GM23248 (cell line): ENCODE data around the gene OGN. TPM values are rescaled to one million over a fixed set of nuclear protein-coding genes. Genes with fewer than 3 reads are reported as not detected.
A peak's percentile ranks its signal among the peaks of the same experiment; 100 is the strongest.

ENCODE experiments used
- DNase-seq: peaks from one replicate; pipeline ENCODE4 v3.0.0-alpha.2; 2015
- H2AFZ ChIP-seq: fragments of 200-600 bp; sonication (generic); 2 replicates; pipeline ENCODE4 v1.6.1; 2016; ENCODE audit warnings: antibody characterized with exemption
- H3F3A ChIP-seq: fragments of 200-600 bp; sonication (generic); 2 replicates; pipeline ENCODE4 v1.6.1; 2016; ENCODE audit warnings: mild to moderate bottlenecking, antibody characterized with exemption, mixed run types; ENCODE audit not compliant: insufficient read depth
- H3K27ac ChIP-seq: fragments of 200-600 bp; sonication (generic); 2 replicates; pipeline ENCODE4 v1.5.1; 2016; ENCODE audit warnings: mild to moderate bottlenecking
- H3K27me3 ChIP-seq: fragments of 200-600 bp; sonication (generic); replicated peaks from 2 replicates; pipeline ENCODE4 v1.6.1; 2016; ENCODE audit warnings: mild to moderate bottlenecking; ENCODE audit not compliant: insufficient read depth
- H3K36me3 ChIP-seq: fragments of 200-600 bp; sonication (generic); 2 replicates; pipeline ENCODE4 v1.6.1; 2016; ENCODE audit warnings: low read depth, mild to moderate bottlenecking
- H3K4me1 ChIP-seq: fragments of 200-600 bp; sonication (generic); 2 replicates; pipeline ENCODE4 v1.6.1; 2016; ENCODE audit warnings: mild to moderate bottlenecking; ENCODE audit not compliant: insufficient read depth
- H3K4me2 ChIP-seq: fragments of 200-600 bp; sonication (generic); one replicate; pipeline ENCODE4 v1.6.1; 2016; ENCODE audit warnings: mild to moderate bottlenecking; ENCODE audit not compliant: unreplicated experiment
- H3K4me3 ChIP-seq: fragments of 200-600 bp; sonication (generic); 2 replicates; pipeline ENCODE4 v1.5.1; 2016; ENCODE audit warnings: mild to moderate bottlenecking
- H3K79me2 ChIP-seq: fragments of 200-600 bp; sonication (generic); 2 replicates; pipeline ENCODE4 v1.6.1; 2016; ENCODE audit warnings: mild to moderate bottlenecking; ENCODE audit not compliant: insufficient read depth
- H3K9ac ChIP-seq: fragments of 200-600 bp; sonication (generic); 2 replicates; pipeline ENCODE4 v1.6.1; 2016; ENCODE audit warnings: mild to moderate bottlenecking
- H3K9me2 ChIP-seq: fragments of 200-600 bp; sonication (generic); 2 replicates; pipeline ENCODE4 v1.6.1; 2016; ENCODE audit warnings: mixed run types, mild to moderate bottlenecking, moderate library complexity; ENCODE audit not compliant: insufficient read depth
- H3K9me3 ChIP-seq: fragments of 200-600 bp; sonication (generic); one replicate; pipeline ENCODE4 v1.6.1; 2017; ENCODE audit warnings: low read depth
- H4K20me1 ChIP-seq: fragments of 200-600 bp; sonication (generic); 2 replicates; pipeline ENCODE4 v1.6.0; 2016; ENCODE audit not compliant: insufficient read depth
- EZH2 ChIP-seq: fragments of 200-600 bp; sonication (generic); IDR thresholded peaks from 2 replicates; pipeline ENCODE4 v1.6.1; 2018; ENCODE audit warnings: antibody characterized with exemption, mild to moderate bottlenecking; ENCODE audit not compliant: insufficient read depth, poor library complexity, severe bottlenecking
- EZH2phosphoT487 ChIP-seq: fragments of 200-600 bp; sonication (generic); IDR thresholded peaks from 2 replicates; pipeline ENCODE4 v1.6.1; 2018; ENCODE audit warnings: antibody characterized with exemption, moderate library complexity, mild to moderate bottlenecking, low read depth; ENCODE audit not compliant: insufficient read depth
- WGBS, 2 experiments: methylation state at CpG; one replicate each; pipeline ENCODE4 v1.1.6; 2015 to 2017; ENCODE audit warnings: low lambda C conversion rate in 2 of 2, low coverage in 1 of 2; ENCODE audit errors: missing lambda C conversion rate in 2 of 2; 5-methylcytosine and 5-hydroxymethylcytosine counted together
- in situ Hi-C: fragments of 300-500 bp; cut with MboI; formaldehyde crosslinking; loops from 2 replicates; pipeline ENCODE4 v1.15.0; 2020
- polyA plus RNA-seq: library from polyadenylated mRNA; unstranded; fragments of >200 nt; fragmentation: Nextera tagmentation; extraction: Ambion mirVana; gene quantifications from 2 replicates; pipeline ENCODE4 v1.2.1, GENCODE V29; 2016
- total RNA-seq: library from RNA; depleted of rRNA; stranded (reverse); fragments of >200 nt; shearing (Covaris generic); gene quantifications from 2 replicates; pipeline ENCODE4 v1.2.3, GENCODE V29; 2014

OGN gene
- total and polyA plus RNA-seq, 2 experiments from 2014 or later: 0.11 to 0.23 TPM

DNA sequence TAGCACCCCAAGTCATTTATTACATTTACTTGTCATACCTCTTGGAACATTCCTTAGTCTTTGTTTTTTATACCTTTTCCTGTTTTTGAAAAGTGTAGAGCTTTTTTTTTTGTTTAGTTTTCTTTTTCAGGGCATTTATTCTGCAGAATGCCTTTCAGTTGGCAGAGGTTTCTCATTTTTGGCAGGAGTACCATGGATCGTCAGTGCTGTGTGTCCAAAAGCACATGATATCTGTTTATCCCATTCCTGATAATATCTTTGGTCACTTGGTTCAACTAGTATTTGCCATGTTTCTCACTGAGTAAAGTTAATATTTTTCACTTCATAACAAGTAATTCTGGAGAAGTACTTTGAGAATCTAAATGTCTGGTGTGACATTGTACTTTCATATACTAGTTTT lies 10.7 kb downstream of the OGN start:
- Histone ChIP-seq H3K9me2 (no peaks in the 10 kb centered on the region), H2AFZ (peak overlapping the region; percentile 81), H3K27ac (peak overlapping the region; percentile 66), H3K27me3 (no peaks in the 10 kb centered on the region), H3K36me3 (no peaks in the 10 kb centered on the region), H4K20me1 (no peaks in the 10 kb centered on the region), H3K9ac (peak overlapping the region; percentile 52), H3K9me3 (no peaks in the 10 kb centered on the region), H3F3A (peaks cover 16% of the 10 kb centered on the region), H3K4me2 (peak overlapping the region; percentile 88), H3K4me1 (peaks cover 16% of the 10 kb centered on the region), H3K4me3 (peak overlapping the region; percentile 65), H3K79me2 (no peaks in the 10 kb centered on the region)
- DNase-seq: peak; percentile 48
- TF ChIP-seq EZH2phosphoT487 (no peak), EZH2 (no peak)
- WGBS, 2 experiments: 0 to 3% methylated on average over 1 of the region's 1 CpG
- in situ Hi-C loops: no loop called here

DNA sequence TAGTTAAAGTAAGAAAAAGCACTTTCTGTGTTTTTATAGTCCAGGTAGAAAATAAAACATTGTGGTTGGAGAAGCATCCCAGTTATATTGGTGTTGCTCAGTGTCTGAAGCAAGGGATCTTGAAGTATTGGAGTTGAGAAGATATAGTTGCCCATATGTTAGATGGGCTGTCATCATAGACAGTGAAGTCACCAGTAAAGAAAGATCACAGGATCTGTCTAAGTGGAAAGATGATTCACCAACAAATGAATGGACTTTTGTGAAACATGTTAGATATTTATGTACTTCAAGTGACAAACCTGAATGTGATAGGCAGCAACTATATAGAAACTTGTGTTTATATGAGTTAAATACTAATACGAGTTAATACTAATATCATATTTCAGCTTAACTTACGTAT lies 11.7 kb downstream of the OGN start:
- in situ Hi-C loops: no loop called here
- WGBS, 2 experiments: 57 to 75% methylated on average over 2 of the region's 2 CpGs
- H3K27ac ChIP-seq: no peak overlapping the region
- H3K9ac ChIP-seq: no peak overlapping the region
- H3K4me1 ChIP-seq: peaks cover 16% of the 10 kb centered on the region
- no peak overlapping the region for H3K4me2 ChIP-seq
- TF ChIP-seq EZH2phosphoT487 (no peak), EZH2 (no peak)
- no peaks in the 10 kb centered on the region for H3K9me2 ChIP-seq
- no peaks in the 10 kb centered on the region for H3K79me2 ChIP-seq
- DNase-seq: peak; percentile 57
- H3K9me3 ChIP-seq: no peaks in the 10 kb centered on the region
- H4K20me1 ChIP-seq: no peaks in the 10 kb centered on the region
- no peaks in the 10 kb centered on the region for H3K27me3 ChIP-seq
- H2AFZ ChIP-seq: no peak overlapping the region
- H3K4me3 ChIP-seq: no peak overlapping the region
- peaks cover 16% of the 10 kb centered on the region for H3F3A ChIP-seq
- no peaks in the 10 kb centered on the region for H3K36me3 ChIP-seq

DNA sequence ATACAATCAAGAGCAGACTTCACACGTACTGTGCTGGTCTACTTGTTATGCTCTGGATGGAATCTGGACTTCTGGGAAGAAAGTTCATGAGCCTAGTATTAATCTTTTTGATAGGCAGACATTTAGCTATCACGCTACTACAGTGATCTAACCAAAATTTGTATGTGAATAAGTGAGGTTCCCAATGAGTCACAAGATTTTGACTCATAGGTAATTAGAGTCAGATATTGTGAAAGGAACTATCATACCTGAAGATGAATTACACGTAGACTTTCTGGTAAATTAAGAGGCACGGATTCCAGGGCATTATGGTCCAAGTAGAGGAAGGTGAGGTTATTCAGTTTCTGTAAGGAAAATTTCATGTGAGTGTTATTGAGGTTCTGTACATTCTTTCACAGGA lies 18.4 kb downstream of the OGN start:
- TF ChIP-seq EZH2phosphoT487 (no peak), EZH2 (no peak)
- no peak overlapping the region for H2AFZ ChIP-seq
- H3K9me3 ChIP-seq: no peaks in the 10 kb centered on the region
- H3K4me1 ChIP-seq: peaks cover 24% of the 10 kb centered on the region
- no peaks in the 10 kb centered on the region for H3K9me2 ChIP-seq
- H3K4me2 ChIP-seq: no peak overlapping the region
- no peak overlapping the region for H3K27ac ChIP-seq
- H4K20me1 ChIP-seq: no peaks in the 10 kb centered on the region
- H3K4me3 ChIP-seq: no peak overlapping the region
- DNase-seq: peak; percentile 62
- no peaks in the 10 kb centered on the region for H3K36me3 ChIP-seq
- in situ Hi-C loops: no loop called here
- peaks cover 13% of the 10 kb centered on the region; the same call in 1 of the 2 replicates for H3F3A ChIP-seq
- 64 to 71% methylated on average over 4 of the region's 4 CpGs for WGBS, 2 experiments
- no peak overlapping the region for H3K9ac ChIP-seq
- no peaks in the 10 kb centered on the region for H3K79me2 ChIP-seq
- H3K27me3 ChIP-seq: no peaks in the 10 kb centered on the region

DNA sequence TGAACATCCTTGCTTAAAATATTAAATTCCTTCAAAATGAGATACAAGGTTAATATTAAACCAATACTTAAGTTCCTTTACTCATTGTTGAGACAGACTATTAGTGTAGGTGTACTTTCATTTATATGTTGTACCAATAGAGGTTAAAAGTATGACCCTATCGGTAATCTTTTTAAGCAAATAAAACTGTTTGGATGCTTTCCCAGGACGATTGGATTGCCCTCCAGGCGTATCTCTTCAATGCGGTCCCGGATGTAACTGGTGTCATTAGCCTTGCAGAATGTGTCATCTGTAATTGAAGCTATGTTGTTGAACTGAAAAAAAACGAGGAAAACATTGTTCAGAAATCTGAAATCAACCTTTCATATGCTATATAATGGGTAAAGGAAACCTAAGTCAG lies 18.9 kb downstream of the OGN start:
- Histone ChIP-seq H3F3A (peaks cover 13% of the 10 kb centered on the region; the same call in 1 of the 2 replicates), H4K20me1 (no peaks in the 10 kb centered on the region), H3K4me3 (no peak overlapping the region), H3K9me3 (no peaks in the 10 kb centered on the region), H3K4me1 (peaks cover 27% of the 10 kb centered on the region), H3K27me3 (no peaks in the 10 kb centered on the region), H3K9me2 (no peaks in the 10 kb centered on the region), H3K36me3 (no peaks in the 10 kb centered on the region), H3K79me2 (no peaks in the 10 kb centered on the region), H3K27ac (no peak overlapping the region), H3K4me2 (no peak overlapping the region), H3K9ac (no peak overlapping the region), H2AFZ (no peak overlapping the region)
- 45 to 48% methylated on average over 6 of the region's 6 CpGs for WGBS, 2 experiments
- no peak for TF ChIP-seq EZH2
- no peak for TF ChIP-seq EZH2phosphoT487
- DNase-seq: no peak
- in situ Hi-C loops: no loop called here

DNA sequence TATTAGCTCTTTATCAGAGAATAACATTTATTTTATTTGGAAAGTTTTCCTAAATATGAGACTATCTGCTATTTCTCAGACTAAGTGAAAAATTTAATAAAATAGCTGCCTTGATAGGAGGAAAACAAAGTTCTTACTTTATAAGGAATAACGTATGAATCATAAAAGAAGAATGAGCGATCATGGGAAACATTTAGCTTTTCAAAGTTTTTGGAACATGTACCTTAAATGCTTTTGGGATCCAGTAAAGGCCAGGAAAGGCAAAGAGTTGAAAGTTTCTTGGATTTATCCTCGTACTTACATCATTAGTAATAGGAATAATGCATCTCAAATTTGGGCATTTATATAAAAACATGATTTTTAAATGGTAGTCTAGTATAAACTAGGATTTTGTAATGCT lies 19.4 kb downstream of the OGN start:
- DNase-seq: no peak
- H4K20me1 ChIP-seq: no peaks in the 10 kb centered on the region
- H3K36me3 ChIP-seq: no peaks in the 10 kb centered on the region
- no peaks in the 10 kb centered on the region for H3K27me3 ChIP-seq
- no peak overlapping the region for H2AFZ ChIP-seq
- no peak overlapping the region for H3K9ac ChIP-seq
- no peak for TF ChIP-seq EZH2phosphoT487
- TF ChIP-seq EZH2: no peak
- peak overlapping the region; percentile 21 for H3K4me2 ChIP-seq
- H3K27ac ChIP-seq: peak overlapping the region; percentile 17
- H3K4me3 ChIP-seq: no peak overlapping the region
- peaks cover 15% of the 10 kb centered on the region for H3F3A ChIP-seq
- H3K9me3 ChIP-seq: no peaks in the 10 kb centered on the region
- H3K4me1 ChIP-seq: peaks cover 32% of the 10 kb centered on the region
- 78 to 80% methylated on average over 3 of the region's 3 CpGs for WGBS, 2 experiments
- in situ Hi-C loops: no loop called here
- no peaks in the 10 kb centered on the region for H3K9me2 ChIP-seq
- H3K79me2 ChIP-seq: no peaks in the 10 kb centered on the region
